Lung (tissue), 12 donors: Measurements from ENCODE around the gene PMEPA1. TPM values are rescaled to one million over a fixed set of nuclear protein-coding genes. Genes with fewer than 3 reads are reported as not detected.

Experiments
- ATAC-seq: fragments of 200-7000 bp; cut with Tn5 transposase; one replicate; pipeline ENCODE4 v1.9.1; 2020; ENCODE audit warnings: moderate number of reproducible peaks; ENCODE audit not compliant: insufficient read depth, low FRiP score
- DNase-seq, 3 donors: peaks; one replicate each; pipeline ENCODE4 v3.0.0-alpha.2; 2013 to 2017
- H3K27ac ChIP-seq, 2 donors: one replicate each; pipeline ENCODE4 v1.5.1; 2013; ENCODE audit warnings: mild to moderate bottlenecking in 2 of 2, moderate library complexity in 2 of 2, control low read depth in 1 of 2, inconsistent platforms in 1 of 2, low read depth in 1 of 2, low read length in 1 of 2
- H3K27me3 ChIP-seq, 3 donors: one replicate each; pipeline ENCODE4 v1.5.1; 2013; ENCODE audit warnings: low read length in 2 of 3; ENCODE audit not compliant: control insufficient read depth in 3 of 3, insufficient read depth in 3 of 3
- H3K36me3 ChIP-seq, 4 donors: one replicate each; pipeline ENCODE4 v1.5.1; 2013; ENCODE audit warnings: low read length in 4 of 4, mild to moderate bottlenecking in 1 of 4, moderate library complexity in 1 of 4; ENCODE audit not compliant: control insufficient read depth in 4 of 4, insufficient read depth in 4 of 4
- H3K4me1 ChIP-seq, 5 donors: one replicate each; pipeline ENCODE4 v1.5.1; 2013; ENCODE audit warnings: low read length in 5 of 5, mild to moderate bottlenecking in 2 of 5, moderate library complexity in 1 of 5; ENCODE audit not compliant: control insufficient read depth in 5 of 5, insufficient read depth in 5 of 5
- H3K4me3 ChIP-seq: one replicate; pipeline ENCODE4 v1.5.1; 2013; ENCODE audit warnings: mild to moderate bottlenecking, control low read depth, moderate library complexity
- H3K9ac ChIP-seq, 2 donors: one replicate each; pipeline ENCODE4 v1.5.1; 2013; ENCODE audit warnings: low read length in 2 of 2, control low read depth in 1 of 2; ENCODE audit not compliant: insufficient read depth in 1 of 2
- H3K9me3 ChIP-seq, 4 donors: one replicate each; pipeline ENCODE4 v1.5.1; 2013; ENCODE audit warnings: low read length in 3 of 4, mild to moderate bottlenecking in 1 of 4, moderate library complexity in 1 of 4; ENCODE audit not compliant: control insufficient read depth in 4 of 4, insufficient read depth in 3 of 4
- WGBS, 2 donors: extraction: QIAGEN DNeasy Blood & Tissue Kit; methylation state at CpG; one replicate each; pipeline ENCODE4 v1.1.7; 2013; 5-methylcytosine and 5-hydroxymethylcytosine counted together
- polyA plus RNA-seq, 2 donors: library from polyadenylated mRNA; stranded (reverse); fragments of 200-250 nt; gene quantifications; one replicate each; pipeline ENCODE4 v1.2.1, GENCODE V29; 2013
- total RNA-seq, 2 donors: library from RNA; depleted of rRNA in 1 of 2; stranded (reverse); fragments of >200 nt in 1 of 2; gene quantifications; one replicate each; pipeline ENCODE4 v1.2.1, GENCODE V29; 2014 to 2021
- TF ChIP-seq, protein P1 (sequence below): IDR thresholded peaks from 2 replicates; pipeline ENCODE4 v1.5.1; 2012; ENCODE audit warnings: mild to moderate bottlenecking; ENCODE audit errors: control extremely low read depth, extremely low read depth
- donor health status: control.
- donor health status: control.
- donor health status: Bipolar disorder and iron deficiency.
- donor health status: healthy.
- donor health status: DM: yes; HTN: yes; CAD: no.

The PMEPA1 gene
- total and polyA plus RNA-seq, 4 donors = 10.0 to 44.0 (median 23.9) TPM

DNA sequence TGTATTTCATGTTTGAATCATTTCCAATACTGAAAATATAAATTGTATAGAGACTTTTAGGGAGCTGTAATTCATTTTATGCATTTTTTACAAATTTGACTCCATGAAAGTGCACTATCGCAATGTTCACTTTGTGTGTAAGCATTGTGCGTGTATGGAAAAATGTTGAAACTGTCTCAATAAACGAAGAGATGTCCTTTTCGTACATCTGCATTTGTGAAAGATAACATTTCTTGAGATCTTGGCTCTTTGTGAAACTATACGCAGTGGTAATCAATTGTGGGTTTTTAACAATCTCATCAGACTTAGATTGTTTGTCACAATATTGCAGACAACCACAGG, 70.9 kb downstream of the PMEPA1 start:
- DNase-seq (no peak), ATAC-seq (no peak)
- WGBS, 2 donors = 73 to 95% methylated on average over 5 of the region's 5 CpGs
- Histone ChIP-seq H3K4me3 (no peak overlapping the region), H3K36me3 (no peaks in the 10 kb centered on the region), H3K9me3 (peaks cover 0 to 6% (median under 1%) of the 10 kb centered on the region in 4 donors), H3K4me1 (no peaks in the 10 kb centered on the region), H3K27me3 (no peaks in the 10 kb centered on the region), H3K9ac (no peak overlapping the region), H3K27ac (no peak overlapping the region)
- TF ChIP-seq, protein P1, sequence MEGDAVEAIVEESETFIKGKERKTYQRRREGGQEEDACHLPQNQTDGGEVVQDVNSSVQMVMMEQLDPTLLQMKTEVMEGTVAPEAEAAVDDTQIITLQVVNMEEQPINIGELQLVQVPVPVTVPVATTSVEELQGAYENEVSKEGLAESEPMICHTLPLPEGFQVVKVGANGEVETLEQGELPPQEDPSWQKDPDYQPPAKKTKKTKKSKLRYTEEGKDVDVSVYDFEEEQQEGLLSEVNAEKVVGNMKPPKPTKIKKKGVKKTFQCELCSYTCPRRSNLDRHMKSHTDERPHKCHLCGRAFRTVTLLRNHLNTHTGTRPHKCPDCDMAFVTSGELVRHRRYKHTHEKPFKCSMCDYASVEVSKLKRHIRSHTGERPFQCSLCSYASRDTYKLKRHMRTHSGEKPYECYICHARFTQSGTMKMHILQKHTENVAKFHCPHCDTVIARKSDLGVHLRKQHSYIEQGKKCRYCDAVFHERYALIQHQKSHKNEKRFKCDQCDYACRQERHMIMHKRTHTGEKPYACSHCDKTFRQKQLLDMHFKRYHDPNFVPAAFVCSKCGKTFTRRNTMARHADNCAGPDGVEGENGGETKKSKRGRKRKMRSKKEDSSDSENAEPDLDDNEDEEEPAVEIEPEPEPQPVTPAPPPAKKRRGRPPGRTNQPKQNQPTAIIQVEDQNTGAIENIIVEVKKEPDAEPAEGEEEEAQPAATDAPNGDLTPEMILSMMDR = no peak

DNA sequence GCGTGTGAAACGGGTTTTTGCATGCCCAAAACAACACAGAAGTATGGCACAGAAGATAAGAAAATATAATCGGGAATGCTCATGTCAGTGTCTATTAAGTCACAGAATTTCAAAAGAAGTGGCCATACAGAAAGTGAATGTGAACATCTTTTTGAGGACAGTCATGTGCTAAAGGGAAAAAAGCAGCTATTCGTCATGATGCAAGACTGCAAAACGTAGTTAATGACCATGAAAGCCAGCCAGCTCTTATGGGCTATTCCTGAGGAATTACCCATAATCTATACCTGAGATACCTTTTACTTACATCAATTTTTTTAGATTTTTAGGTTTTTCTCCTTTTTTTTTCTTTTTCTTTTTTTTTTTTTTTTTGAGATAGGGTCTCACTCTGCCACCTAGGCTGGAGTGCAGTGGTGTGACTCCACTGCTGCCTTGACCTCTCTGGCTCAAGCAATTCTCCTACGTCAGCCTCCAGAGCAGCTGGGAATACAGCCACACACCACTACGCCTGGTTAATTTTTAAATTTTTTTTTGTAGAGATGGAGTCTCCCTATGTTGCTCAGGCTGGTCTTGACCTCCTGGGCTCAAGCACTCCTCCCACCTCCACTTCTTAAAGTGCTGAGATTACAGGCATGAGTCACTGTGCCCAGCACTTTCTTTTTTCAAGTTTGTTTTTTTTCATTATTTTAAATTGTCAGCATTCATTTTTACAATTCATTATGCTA, 71.5 kb downstream of the PMEPA1 start:
- H3K36me3 ChIP-seq = no peaks in the 10 kb centered on the region
- peaks cover 0 to 6% (median under 1%) of the 10 kb centered on the region in 4 donors for H3K9me3 ChIP-seq
- WGBS, 2 donors = 66 to 83% methylated on average over 7 of the region's 7 CpGs
- ATAC-seq = peak; percentile 89
- no peak overlapping the region for H3K4me3 ChIP-seq
- no peak overlapping the region for H3K9ac ChIP-seq
- no peaks in the 10 kb centered on the region for H3K27me3 ChIP-seq
- H3K27ac ChIP-seq = no peak overlapping the region
- TF ChIP-seq, protein P1 = no peak
- no peak for DNase-seq
- no peaks in the 10 kb centered on the region for H3K4me1 ChIP-seq

DNA sequence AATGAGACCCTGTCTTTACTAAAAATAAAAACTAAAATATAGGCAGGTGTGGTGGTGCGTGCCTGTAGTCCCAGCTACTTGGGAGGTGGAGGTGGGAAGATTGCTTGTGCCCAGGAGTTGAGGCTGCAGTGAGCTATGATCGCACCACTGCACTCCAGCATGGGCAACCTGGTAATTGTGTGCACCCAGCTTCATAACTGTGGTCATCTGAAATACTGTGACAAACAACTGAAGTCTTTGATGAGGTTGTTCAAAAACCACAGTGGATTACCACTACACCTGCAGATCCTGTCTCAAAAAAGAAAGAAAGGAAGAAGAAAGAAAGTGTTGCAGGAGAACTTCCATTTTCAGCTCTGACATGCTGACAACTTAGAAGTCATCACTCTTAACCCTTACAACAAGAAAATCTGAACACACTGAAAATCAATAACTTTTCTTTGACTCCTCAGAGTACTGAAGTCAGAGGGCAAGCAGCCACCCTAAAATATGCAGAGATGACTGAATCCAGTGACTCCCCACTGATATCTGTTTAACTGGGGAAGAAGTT, 75.8 kb downstream of the PMEPA1 start:
- DNase-seq = no peak
- no peak for ATAC-seq
- Histone ChIP-seq H3K4me3 (no peak overlapping the region), H3K27ac (no peak overlapping the region), H3K9me3 (peaks cover 0 to 2% (median 0%) of the 10 kb centered on the region in 4 donors), H3K27me3 (peaks cover 0 to 3% (median 0%) of the 10 kb centered on the region in 3 donors), H3K4me1 (peaks cover 0 to 3% (median 0%) of the 10 kb centered on the region in 5 donors), H3K9ac (no peak overlapping the region), H3K36me3 (no peaks in the 10 kb centered on the region)
- TF ChIP-seq, protein P1 = no peak
- WGBS, 2 donors = 86 to 94% methylated on average over 2 of the region's 2 CpGs
